Measurements from ENCODE around the gene DAPP1.
A peak's percentile ranks its signal among the peaks of the same experiment; 100 is the strongest.
"Not testable (repeated sequence)": the region's sequence is repeated elsewhere in the genome, so short reads cannot be mapped to it uniquely, and the experiment has no call there.

Gene DAPP1

DNA sequence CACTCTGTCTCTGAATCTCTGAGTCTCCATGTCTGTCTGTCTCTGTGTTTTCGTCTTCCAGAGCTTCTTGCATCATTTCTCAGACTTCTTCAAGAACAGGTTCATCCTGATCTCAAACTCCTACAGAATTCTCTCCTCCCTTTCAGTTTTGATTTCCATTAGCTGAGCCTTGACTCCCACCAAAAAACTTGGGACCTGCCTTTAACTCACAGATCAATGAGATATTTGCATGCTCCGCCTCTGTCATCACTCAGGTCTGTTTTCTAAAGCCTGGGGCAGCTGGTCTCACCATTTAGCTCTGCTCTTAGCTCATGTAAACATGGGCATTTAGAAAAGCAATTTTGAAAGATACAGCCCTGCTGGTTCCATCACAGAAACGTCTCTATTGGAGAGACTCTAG, 8.6 kb downstream of the DAPP1 start:
- no peak for DNase-seq

DNA sequence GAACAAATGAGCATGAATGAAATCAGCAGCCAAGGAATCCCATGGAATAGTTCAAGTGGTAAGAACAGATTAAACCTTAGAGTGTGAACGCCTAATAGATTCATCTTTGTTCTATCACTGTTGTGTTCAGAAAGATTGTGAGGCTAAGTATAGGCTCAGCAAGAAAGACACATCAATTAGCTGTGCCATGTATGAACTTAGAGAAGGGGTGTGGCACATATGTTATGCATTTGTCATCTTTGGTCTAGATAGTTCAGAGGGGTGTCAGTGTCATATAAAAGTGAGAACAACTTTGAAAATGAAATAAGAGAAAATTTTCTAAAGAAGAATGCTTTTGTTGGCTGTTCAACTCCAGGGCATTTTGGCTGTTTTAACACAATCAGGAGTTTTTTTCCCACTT, 9.4 kb downstream of the DAPP1 start:
- DNase-seq: no peak

DNA sequence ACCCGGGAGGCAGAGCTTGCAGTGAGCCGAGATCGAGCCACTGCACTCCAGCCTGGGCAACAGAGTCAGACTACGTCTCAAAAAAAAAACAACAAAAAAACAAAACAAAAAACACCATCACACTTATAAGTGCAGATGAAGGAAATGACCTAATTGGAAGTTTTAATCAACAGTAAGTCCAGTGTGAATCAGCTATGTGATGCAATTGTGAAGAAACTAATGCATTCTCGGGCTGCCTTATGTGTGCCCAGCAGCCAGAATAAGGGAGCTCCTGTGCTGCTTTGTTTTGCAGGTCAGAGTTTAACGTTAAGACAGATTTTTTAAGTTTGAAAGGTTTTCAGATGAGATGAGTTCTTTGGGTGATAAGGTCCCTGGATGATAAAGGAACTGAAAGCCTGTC, 10.8 kb downstream of the DAPP1 start:
- DNase-seq: no peak

DNA sequence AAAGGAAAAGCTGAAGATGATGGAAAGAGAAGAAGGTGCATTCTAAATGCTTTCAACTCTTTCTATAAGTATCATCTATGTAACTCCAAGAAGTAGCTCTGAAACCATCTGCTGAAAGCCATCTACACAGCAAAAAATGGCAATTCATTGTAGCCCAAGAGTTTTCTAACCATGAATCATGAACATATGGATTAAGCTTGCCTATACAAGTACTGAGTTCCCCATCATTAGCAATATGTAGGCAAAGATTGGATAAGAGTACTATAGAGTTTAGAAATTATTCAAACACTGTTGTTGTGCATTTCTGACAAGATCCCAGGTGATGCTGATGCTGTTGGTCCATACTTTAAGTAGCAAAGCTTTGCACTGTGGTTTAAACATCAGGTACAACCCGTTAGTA, 11.2 kb downstream of the DAPP1 start:
- DNase-seq: no peak

DNA sequence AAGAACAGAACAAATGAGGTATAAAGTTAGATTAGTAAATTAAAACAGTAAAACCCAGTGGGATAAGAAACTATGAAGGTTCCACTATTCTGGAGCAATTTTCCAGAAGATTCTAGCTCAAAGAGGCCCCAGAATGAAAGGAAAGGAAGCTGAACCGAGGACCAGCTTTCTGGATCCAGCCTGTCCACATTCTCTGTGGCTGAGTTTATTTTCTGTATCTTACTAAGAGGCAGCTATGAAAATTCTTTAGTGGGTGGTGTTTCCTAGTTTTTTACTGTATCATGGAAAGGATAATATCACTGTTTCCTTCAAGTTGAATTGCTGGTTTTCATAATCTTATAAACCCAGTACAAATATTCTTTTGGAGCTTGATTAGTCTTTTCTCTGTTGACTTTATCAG, 11.8 kb downstream of the DAPP1 start:
- no peak for DNase-seq

DNA sequence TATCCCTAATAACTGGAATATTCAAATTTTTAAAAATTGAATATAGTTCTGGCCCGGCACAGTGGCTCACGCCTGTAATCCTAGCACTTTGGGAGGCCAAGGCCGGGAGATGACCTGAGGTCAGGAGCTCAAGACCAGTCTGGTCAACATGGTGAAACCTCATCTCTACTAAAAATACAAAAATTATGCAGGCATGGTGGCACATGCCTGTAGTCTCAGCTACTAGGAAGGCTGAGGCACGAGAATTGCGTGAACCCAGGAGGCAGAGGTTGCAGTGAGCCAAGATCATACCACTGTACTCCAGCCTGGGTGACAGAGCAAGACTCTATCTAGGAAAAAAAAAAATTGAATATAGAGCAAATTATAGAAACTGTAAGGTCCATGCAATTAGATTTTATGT, 13.4 kb downstream of the DAPP1 start:
- DNase-seq: not testable (repeated sequence)

DNA sequence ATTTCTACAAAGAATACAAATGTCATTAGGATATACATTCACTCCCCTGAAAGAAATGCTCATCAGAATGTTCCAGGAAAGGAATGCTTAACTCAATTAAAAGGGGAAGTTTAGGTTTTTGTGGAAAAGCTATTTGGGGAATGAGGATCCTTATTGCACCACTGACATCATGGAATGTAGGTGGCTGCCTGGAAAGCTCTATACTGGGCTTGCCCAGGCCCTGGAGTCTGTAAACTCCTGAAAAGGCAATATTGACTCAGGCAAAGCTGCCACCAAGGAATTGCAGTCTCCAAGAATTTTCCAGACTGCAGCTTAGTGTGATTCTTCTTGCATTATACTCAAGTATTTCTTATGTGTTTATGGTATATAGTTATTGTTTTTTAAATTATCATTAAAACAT, 15.7 kb downstream of the DAPP1 start:
- no peak for DNase-seq

DNA sequence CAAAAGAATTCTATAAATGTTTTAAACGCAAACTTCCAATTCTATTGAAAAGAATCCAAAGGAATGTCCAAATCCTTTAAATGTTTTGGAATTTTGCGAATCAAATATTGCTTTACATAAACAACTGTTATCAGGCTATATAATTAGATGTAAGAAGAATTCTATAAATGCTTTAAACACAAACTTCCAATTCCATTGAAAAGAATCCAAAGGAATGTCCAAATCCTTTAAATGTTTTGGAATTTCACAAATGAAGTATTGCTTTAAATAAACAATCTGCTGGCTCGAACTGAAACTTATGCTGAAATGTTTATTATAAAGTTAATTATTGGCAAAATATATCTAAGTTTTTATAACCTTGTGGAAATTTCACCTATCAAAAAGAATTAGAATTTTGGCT, 16.1 kb downstream of the DAPP1 start:
- no peak for DNase-seq

DNA sequence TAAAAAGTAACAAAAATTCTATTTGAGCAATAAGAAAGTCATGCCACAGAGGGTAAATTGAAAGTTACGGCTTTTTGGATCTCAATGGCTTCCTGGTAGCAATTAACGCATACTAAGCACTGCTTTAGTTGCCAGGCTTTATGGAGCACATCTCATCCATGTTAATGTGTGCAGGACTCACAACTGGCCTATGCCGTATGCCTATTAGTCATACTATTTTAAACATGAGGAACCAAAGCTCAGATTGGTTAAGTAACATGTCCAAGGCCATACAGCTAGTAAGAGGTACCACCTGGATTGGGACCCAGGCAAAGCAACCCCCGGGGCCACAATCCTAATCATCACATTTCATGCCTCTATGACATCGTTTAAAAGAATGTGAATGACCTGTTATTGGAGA, 17.1 kb downstream of the DAPP1 start:
- DNase-seq: no peak

DNA sequence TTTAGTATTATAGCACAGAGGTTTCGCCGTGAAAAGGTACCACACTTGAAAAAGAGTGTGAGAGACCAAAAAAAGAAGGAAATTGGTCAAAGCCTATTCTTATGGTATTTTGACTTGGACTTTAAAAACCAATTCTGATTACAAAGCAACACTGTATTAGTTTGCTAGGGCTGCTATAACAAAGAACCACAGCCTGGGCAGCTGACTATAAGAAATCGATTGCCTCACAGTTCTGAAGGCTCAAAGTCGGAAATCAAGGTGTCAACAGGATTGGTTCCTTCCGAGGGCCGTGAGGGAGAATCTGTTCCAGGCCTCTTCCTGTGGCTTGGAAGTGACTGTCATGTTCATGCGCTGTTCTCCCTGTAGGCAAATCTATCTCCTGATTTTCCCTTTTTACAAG, 17.9 kb downstream of the DAPP1 start:
- no peak for DNase-seq

DNA sequence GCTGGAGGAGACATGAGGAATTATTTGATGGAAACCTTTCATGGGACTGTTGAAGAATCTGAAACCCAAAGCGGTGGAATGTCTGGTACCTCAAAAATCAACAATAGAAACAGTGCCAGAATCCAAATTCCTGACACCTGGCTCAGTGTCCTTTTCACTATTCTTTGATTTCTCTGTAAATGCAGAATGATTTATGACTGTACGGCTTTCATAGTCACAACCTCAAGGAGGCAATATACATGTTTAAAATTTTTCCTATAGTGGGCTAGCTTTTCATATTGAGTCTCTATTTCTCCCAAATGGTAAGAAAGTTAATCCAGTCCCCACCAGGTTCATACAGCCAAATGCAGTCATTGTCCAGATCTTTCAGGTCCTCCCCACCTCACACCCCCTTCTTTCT, 19.3 kb downstream of the DAPP1 start:
- no peak for DNase-seq

DNA sequence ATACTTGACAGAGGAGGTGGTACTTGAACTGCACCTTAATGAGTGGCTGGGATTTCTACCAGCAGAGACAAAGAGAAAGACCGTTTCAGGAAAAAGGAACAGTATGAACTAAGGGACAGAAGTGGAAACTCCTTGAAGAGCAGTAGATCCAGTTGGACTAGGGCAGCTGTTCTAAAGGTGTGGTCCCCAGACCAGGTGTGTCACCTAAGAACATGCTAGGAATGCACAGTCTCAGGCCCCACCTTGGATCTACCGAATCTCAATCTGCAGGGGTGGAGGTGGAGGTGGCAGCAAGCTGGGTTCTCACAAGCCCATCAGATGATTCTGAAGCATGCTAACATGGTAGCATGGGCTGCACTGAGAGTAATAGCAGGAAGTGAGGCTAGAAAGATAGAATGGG, 22.3 kb downstream of the DAPP1 start:
- no peak for DNase-seq

DNA sequence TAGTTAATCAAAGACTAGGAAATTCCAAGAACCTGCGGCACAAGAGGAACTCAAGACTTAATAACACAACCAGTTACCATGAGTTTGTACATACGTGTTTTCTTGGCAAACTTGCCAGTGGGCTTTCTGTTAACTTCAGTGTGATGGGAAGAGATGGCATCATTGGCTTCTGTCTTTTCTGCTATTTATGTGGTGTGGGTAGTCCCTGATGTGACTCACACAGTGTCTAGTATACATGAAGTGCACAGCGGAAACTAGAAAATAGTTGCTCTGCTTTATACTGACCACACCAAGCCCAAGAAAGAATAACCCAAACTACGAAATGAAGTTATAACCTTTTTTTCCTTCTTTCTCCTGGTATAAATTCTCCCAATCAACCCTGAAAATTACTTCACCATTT, 24.5 kb downstream of the DAPP1 start:
- no peak for DNase-seq

DNA sequence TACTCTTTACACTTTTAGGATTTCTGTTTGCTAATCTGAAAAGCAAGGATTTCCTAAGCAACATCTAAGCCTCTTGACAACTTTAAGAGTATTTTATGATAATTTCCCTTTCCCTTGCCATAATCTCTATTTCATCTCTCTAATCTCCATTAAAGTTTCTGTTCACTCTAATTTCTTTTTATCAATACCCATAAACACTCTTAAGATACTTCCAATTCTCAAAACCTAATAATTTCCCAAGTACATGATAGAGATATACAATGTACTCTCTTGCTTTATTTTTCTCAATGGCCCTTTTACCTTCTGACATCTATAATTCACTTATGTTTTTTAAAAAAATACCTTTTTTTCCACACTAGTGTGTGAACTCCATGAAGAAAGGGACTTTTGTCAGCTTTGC, 26.8 kb downstream of the DAPP1 start:
- DNase-seq: no peak

DNA sequence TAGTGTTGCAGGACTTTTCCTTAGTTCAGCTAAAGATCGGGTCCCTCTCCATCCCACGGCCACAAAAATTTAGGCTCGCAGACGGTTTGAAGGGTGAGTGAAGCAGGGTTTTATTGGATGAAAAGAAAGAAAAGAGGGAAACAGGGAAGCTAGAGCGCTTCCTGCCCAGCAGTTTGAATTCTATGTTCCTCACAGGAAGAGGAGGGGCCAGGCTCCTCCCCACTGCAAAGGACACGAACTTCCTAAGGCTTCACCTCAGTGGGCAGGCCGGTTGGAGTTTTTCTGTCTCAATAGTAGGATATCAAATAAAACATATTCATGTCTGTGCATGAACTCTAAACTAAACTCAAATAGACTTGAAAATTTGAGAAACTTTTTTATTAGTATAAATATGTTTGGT, 27.4 kb downstream of the DAPP1 start:
- DNase-seq: no peak

DNA sequence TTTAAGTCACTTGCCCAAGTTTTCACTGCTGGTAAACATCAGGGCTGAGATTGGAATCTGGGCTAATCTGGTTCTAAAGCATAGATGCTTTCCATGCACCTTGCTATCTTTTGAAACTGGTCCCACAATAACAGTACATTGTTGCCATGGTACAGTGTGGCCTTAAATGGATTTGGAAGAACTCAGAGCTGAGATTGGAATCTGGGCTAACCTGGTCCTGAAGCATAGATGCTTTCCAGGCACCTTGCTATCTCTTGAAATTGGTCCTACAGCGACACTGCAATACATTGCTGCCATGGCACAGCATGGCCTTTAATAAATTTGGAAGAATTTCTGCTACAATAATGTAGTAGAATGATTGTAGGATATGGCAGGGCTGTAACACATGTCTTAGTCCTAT, 28.6 kb downstream of the DAPP1 start:
- no peak for DNase-seq

DNA sequence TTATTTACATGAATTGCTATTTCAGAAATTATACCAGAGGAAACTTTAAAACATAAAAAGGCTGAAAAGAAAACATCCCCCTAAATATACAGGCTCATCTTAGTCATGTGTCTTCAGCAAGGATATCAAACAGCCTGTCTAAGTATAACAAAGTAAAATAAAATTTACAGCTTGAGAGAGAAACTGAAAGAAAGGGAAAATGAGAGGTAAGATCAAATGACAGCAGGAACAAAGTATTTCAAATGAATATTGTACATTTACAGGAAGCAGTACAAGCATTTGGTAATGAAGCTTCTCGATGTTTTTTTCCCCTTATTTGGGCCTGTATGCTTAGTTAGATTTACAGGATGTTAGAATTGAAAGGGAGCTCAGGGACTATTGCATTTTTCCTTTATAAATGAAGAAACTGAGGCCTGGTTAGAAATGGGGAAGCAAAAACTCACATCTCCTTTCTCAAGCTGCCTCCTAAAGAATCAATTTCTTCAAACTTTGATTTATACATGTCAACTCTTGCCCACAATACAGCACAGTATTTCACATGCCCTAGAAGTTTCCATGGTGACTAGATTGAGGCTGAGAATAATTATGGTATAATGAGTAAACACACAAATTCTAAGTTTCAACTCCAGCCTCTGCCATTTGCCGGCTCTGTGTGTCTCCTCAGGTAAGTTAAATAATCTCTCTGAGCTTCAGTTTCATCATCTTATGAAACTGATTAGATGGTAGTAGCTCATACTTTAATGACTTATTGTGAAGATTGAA, 29.3 kb downstream of the DAPP1 start:
- no peak for DNase-seq

DNA sequence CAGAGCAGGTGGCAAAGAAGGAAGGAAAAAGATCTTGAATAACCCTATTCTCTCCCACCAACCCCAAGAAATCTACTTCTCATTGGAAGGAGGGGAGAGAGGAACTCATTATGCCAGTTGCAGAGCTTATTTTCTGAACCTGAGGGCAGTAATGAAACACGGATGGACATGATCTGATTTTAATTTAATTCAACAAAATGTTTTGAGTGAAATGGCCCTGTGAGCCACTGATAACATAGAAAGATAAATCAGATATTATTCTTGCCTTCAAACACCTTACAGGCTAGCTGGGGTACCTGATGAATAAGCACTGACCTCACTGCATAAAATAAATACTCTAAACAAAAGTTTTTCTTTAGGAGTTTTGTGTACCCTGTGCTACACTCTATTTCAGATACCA, 30.3 kb downstream of the DAPP1 start:
- DNase-seq: no peak

DNA sequence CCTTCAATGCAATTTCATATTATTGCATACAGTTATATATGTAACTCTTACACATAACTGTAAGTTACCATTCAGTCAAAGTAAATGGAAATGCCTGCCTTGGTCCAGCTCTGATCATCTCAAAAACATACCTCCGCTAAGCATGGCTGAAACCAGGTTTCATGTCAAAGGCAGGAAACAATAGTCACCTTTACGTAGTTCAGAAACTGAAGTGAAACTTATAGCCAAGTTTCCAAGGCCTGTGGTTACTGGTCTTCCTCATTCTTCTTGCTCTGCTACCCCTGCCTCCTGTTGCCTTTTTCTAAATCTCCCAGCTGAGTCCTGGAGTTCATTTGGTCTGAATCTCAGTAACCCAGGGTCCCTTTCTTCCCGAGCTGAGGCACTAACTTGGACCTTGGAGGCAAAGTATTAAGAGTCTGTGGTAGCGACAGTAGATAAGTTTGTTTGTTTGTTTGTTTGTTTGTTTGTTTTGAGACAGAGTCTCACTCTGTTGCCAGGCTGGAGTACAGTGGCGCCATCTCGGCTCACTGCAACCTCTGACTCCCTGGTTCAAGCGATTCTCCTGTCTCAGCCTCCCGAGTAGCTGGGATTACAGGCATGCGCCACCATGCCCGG, 30.8 kb downstream of the DAPP1 start:
- no peak for DNase-seq

DNA sequence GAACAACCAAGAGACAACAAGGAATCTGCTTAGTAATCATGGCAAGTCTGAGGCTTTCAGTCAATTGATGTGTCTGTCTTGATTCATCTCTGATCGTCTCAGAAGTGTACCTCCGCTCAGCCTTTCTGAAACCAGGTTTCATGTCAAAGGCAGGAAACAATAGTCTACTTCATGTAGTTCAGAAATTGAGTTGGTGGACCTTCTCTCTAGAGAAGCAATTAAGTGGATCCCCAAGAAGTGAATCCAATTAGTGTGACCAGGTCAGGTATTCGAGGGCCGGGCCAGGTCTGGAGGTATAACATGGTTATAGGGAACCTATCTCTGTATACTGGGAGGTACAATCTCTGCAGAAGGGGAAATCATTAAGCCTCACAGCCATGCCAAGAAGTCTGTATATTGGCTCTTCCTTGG, 32.0 kb downstream of the DAPP1 start:
- DNase-seq: no peak

DNA sequence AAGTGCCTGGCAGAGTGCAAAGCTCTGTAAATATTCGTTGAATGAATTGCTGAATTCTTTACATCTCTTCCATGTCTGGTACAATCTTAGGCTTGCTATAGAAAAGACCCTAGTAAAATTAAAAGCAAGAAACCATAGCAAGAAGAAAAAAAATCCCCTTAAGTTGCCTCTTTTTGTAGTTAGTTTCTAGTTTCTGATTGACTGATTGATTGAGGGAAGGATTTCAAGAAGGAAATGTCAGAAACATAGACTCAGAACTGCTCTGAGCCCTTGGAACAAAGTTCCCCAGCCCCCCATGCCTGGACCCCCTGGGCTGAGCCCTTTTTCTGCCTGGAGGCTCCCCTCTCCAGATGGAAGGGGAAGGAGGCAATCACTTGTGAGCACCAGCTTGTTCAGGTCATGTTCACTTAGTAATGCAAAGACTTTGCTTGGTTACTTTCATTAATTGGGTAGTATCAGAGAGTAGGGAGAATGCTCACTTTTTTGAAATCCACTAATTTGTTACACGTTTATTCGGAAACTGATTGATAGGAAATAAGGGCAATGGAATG, 35.6 kb downstream of the DAPP1 start:
- DNase-seq: no peak

DNA sequence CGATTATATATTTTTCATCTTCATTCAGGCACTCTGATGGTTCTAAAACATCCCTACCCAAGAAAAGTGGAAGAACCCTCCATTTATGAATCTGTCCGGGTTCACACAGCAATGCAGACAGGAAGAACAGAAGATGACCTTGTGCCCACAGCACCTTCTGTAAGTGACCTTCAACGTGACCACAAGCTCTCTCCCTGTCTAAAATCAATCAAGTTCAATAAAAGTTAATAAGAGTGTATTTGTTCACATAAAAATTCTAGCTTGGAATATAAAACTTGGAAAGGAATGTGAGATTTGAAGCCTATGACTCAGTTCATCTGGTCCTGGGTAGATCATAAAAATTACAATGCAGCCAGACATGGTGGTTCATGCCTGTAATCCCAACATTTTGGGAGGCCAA, 36.6 kb downstream of the DAPP1 start:
- no peak for DNase-seq

DNA sequence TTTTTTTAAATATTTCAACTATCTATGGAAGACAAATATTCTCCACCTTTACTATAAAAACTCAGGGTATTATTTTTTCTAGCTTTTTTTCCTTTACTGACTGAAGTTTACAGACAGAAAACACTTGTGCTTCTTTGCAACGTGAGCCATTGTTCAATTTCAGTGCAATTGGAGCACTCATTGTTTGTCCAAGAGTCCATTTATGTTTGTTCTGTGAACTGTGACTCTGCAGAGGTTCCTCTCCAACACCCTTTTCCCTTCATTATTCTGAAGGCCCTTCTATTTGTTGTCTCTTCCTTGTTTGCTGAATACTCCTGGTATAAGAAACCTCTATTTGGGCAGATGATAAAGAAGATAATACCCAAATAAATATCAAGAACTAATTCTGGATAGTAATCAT, 37.4 kb downstream of the DAPP1 start:
- DNase-seq: no peak

DNA sequence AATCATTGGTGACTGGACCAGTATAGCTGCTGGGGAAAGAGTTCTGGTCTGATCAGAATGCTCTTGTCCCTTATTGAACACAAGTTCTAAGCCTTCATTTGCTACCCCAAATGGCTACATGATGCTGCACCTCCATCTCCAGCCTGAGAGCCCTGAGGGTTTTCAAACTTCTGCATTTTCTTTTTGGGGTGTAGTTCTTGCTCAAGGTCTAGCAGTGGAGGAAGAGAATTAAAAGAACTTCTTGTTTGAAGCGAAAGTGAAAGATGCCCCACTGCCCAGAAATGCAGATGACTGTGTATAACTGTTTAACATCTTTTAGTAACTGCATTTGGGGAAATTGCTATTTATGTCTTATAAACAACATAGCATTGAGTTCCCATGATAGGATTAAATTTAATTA, 39.1 kb downstream of the DAPP1 start:
- DNase-seq: no peak

DNA sequence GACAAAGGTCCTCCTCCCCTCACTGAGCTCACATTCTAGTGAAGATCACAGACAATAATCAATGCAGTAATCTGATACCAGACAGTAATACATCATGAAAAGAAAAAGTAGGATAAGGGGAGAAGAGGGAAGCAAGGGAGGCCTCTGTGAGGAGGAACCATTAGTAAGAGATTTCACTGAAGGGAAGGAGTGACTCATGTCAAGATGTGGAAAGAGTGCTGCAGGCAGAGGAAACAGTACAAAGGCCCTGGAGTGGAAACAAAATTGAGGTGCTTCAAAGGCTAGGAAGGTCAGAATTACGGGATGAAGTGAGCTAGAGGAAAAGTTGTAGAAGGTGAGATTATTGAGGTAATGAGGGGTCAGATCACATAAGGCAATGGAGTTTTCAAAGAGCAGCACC, 39.5 kb downstream of the DAPP1 start:
- DNase-seq: peak; percentile 7
